Panc1 (cell line): Measurements from ENCODE around the gene EYS. TPM values are rescaled to one million over a fixed set of nuclear protein-coding genes. Genes with fewer than 3 reads are reported as not detected.

Source experiments
- ATAC-seq: fragments of 200-7000 bp; cut with Tn5 transposase; 2 replicates; pipeline ENCODE4 v1.9.1; 2020; ENCODE audit warnings: mild to moderate bottlenecking, moderate library complexity
- BruUV-seq: library from RNA; stranded (reverse); fragments of 400-500 nt; replicated peaks from 2 replicates; lab custom pipeline; 2021; lab: Mats Ljungman, UMichigan
- CTCF ChIA-PET: fragments of 300-600 bp; sonication (Branson Sonifier 250); formaldehyde crosslinking; loops from one replicate; lab custom pipeline; 2022; ENCODE audit warnings: antibody characterized with exemption; lab: Charles Lee
- POLR2A ChIA-PET: fragments of 300-600 bp; sonication (Branson Sonifier 250); formaldehyde crosslinking; loops from one replicate; lab custom pipeline; 2022; ENCODE audit warnings: antibody characterized with exemption; lab: Charles Lee
- DNase-seq: peaks from one replicate; pipeline ENCODE4 v3.0.0-alpha.2; 2010; ENCODE audit warnings: low read depth, low spot score
- H3K27ac ChIP-seq: 2 replicates; pipeline ENCODE4 v1.5.1; 2011; ENCODE audit warnings: mild to moderate bottlenecking, low read length, inconsistent platforms
- H3K27me3 ChIP-seq: fragments of 200-500 bp; sonication (Bioruptor generic); 2 replicates; pipeline ENCODE4 v1.6.0; 2014; ENCODE audit warnings: low read length, inconsistent platforms; ENCODE audit not compliant: control insufficient read depth, insufficient read depth
- H3K36me3 ChIP-seq: fragments of 200-500 bp; sonication (Bioruptor generic); 2 replicates; pipeline ENCODE4 v1.5.1; 2014; ENCODE audit warnings: inconsistent platforms, mild to moderate bottlenecking, low read length, moderate library complexity; ENCODE audit not compliant: control insufficient read depth, insufficient read depth
- H3K4me1 ChIP-seq: 2 replicates; pipeline ENCODE4 v1.5.1; 2011; ENCODE audit warnings: inconsistent platforms, mild to moderate bottlenecking, low read length, moderate library complexity; ENCODE audit not compliant: control insufficient read depth, insufficient read depth
- H3K4me3 ChIP-seq, 2 experiments: 2 replicates each; pipeline ENCODE4 v1.5.1; 2011 to 2012; ENCODE audit warnings: low read depth in 2 of 2, low read length in 2 of 2, mild to moderate bottlenecking in 2 of 2, inconsistent platforms in 1 of 2, moderate library complexity in 1 of 2
- H3K9me3 ChIP-seq: fragments of 200-500 bp; sonication (Bioruptor generic); 2 replicates; pipeline ENCODE4 v1.5.1; 2014; ENCODE audit warnings: low read depth, mild to moderate bottlenecking, inconsistent platforms, low read length, moderate library complexity; ENCODE audit not compliant: control insufficient read depth, insufficient read depth
- CTCF ChIP-seq: fragments of 450-650 bp; IDR thresholded peaks from 2 replicates; pipeline ENCODE4 v1.5.1; 2017; ENCODE audit warnings: mild to moderate bottlenecking
- POLR2AphosphoS5 ChIP-seq: IDR thresholded peaks from 2 replicates; pipeline ENCODE4 v1.6.1; 2012; ENCODE audit warnings: mild to moderate bottlenecking, low read depth, low read length, moderate library complexity
- REST ChIP-seq, 2 experiments: IDR thresholded peaks; 2 replicates each; pipeline ENCODE4 v1.6.1; 2011 to 2012; ENCODE audit warnings: low read depth in 2 of 2, control low read depth in 1 of 2, low read length in 1 of 2, mild to moderate bottlenecking in 1 of 2, moderate library complexity in 1 of 2; ENCODE audit not compliant: insufficient read depth in 1 of 2
- SIN3A ChIP-seq: IDR thresholded peaks from 2 replicates; pipeline ENCODE4 v1.6.1; 2012; ENCODE audit warnings: low read depth, mild to moderate bottlenecking, low read length, moderate library complexity, borderline replicate concordance; ENCODE audit not compliant: insufficient read depth
- TCF7L2 ChIP-seq: IDR thresholded peaks from 2 replicates; pipeline ENCODE4 v1.6.1; 2011; ENCODE audit warnings: mild to moderate bottlenecking, low read depth, low read length, inconsistent platforms
- in situ Hi-C: cut with HindIII; loops from 2 replicates; pipeline ENCODE4 v1.10.0; 2016; ENCODE audit warnings: low sequenced_read_pairs, low pct_unique_long_range_greater_than_20kb
- intact Hi-C: fragments of 100-400 bp; cut with micrococcal nuclease; formaldehyde crosslinking; loops from one replicate; pipeline ENCODE4 v1.10.0; 2022; ENCODE audit not compliant: unreplicated experiment
- total RNA-seq: library from RNA; stranded (reverse); gene quantifications from one replicate; pipeline ENCODE4 v1.2.1, GENCODE V29; 2021; ENCODE audit not compliant: unreplicated experiment

Gene EYS
- total RNA-seq, 1 experiment from 2014 or later = not detected

GRCh38 chr6:64750910-64751309 is 956.1 kb downstream of the EYS start:
- Histone ChIP-seq H3K4me3 (no peak overlapping the region), H3K36me3 (no peaks in the 10 kb centered on the region), H3K4me1 (no peaks in the 10 kb centered on the region), H3K27ac (no peak overlapping the region), H3K9me3 (no peaks in the 10 kb centered on the region), H3K27me3 (no peaks in the 10 kb centered on the region)
- in situ Hi-C loops (no loop called here), intact Hi-C loops (no loop called here)
- CTCF ChIA-PET = no interaction called here
- POLR2A ChIA-PET = no interaction called here
- TF ChIP-seq POLR2AphosphoS5 (no peak), REST (IDR thresholded peaks at IDR 0.05; ENCODE audit: insufficient read depth in 1 of 2, low read depth in 2 of 2, low read length in 1 of 2) (no peak), SIN3A (no peak), TCF7L2 (no peak), CTCF (no peak)
- ATAC-seq (no peak), DNase-seq (no peak)
- no TSS peak for BruUV-seq

GRCh38 chr6:64737418-64737817 is 969.6 kb downstream of the EYS start:
- POLR2A ChIA-PET = no interaction called here
- H3K27me3 ChIP-seq = no peaks in the 10 kb centered on the region
- no peak overlapping the region for H3K27ac ChIP-seq
- intact Hi-C loops (no loop called here), in situ Hi-C loops (no loop called here)
- H3K9me3 ChIP-seq = no peaks in the 10 kb centered on the region; the same call in 1 of the 2 replicates
- H3K4me1 ChIP-seq = no peaks in the 10 kb centered on the region
- no TSS peak for BruUV-seq
- no peak overlapping the region for H3K4me3 ChIP-seq
- TF ChIP-seq POLR2AphosphoS5 = no peak
- TF ChIP-seq SIN3A = no peak
- TF ChIP-seq CTCF = no peak
- no peak for TF ChIP-seq REST (IDR thresholded peaks at IDR 0.05; ENCODE audit: insufficient read depth in 1 of 2, low read depth in 2 of 2, low read length in 1 of 2)
- TF ChIP-seq TCF7L2 = no peak
- ATAC-seq (no peak), DNase-seq (no peak)
- CTCF ChIA-PET = no interaction called here
- H3K36me3 ChIP-seq = no peaks in the 10 kb centered on the region
